GM19468 (cell line): ENCODE measurements around the gene MED14.
A peak's percentile ranks its signal among the peaks of the same experiment; 100 is the strongest.
"Not testable (repeated sequence)": the region's sequence is repeated elsewhere in the genome, so short reads cannot be mapped to it uniquely, and the experiment has no call there.

ENCODE experiments used
- ATAC-seq: cut with Tn5 transposase; IDR thresholded peaks from one replicate; pipeline ENCODE4 v1.9.1; 2021; ENCODE audit warnings: mild to moderate bottlenecking, moderate library complexity, moderate number of reproducible peaks; ENCODE audit not compliant: unreplicated experiment; ENCODE audit errors: extremely low read depth

MED14 gene

DNA sequence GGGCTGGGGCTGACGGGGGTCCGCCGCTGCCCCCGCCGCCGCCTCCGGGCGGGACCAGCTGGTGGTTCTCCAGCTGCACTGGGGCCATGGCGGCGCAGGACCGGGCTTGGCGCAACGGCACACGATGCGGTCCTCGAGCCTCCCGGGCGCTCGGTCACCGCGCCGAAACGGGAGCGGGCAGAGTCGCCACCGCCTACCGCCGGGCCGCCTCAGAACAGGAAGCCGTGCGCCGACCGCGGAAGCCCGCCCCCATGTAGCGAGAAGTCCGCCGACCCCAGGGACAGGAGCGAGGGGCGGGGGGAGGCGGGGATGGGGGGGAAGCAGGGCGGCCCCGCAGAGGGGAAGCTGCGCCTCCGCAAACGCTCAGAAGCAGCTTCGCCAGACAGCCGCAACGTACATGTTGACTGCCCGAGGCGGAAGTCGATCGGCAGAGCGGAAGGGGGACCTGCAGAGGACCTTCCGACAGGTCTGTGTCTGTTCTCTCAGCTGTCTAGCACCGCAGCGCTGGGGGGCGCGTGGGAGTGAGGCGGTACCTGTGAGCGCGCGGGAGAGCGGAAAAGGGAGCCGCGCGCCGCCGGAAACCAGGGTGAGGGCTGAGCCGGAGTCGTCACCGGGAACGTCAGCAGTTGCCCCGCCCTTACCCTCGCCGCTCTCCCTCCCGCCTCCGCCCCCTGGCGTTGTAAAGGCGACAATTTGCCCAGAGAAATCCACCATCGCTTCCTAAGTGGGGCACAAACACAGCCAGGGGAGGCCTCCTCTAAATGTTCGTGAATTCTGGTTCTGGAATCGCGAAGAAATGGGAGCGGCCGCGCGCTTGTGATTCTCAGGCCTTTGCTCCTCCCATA, at the start of gene MED14:
Gene MED14, minus strand, starts transcription at position 218 of the 845 bp plus-strand sequence. Its CDS starts 130 bp downstream, at position 88.
- ATAC-seq = peak; percentile 75

- ATAC-seq = no peak
These were observed 49.3 kb upstream of the MED14 start for GRCh38 chrX:40784516-40785151.

DNA sequence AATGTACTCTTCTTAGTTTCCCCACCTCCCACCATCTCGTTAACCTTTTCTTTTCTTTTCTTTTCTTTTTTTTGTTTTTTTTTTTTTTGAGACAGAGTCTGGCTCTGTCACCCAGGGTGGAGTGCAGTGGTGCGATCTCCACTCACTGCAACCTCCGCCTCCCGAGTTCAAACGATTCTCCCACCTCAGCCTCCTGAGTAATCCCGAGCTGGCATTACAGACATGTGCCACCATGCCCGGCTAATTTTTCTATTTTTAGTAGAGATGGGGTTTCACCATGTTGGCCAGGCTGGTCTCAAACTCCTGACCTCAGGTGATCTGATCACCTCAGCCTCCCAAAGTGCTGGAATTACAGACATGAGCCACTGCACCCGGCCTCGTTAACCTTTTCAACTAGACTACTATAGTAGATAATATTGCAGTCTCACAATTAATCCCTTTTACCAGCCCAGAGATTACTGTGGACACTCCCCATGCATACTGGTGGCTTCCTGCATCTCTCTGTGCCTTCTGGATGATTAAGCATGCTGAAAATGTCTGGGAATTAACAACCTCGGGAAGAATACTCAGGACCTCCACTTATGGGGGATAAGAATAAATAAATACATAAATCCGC, 47.4 kb upstream of the MED14 start:
- not testable (repeated sequence) for ATAC-seq

DNA sequence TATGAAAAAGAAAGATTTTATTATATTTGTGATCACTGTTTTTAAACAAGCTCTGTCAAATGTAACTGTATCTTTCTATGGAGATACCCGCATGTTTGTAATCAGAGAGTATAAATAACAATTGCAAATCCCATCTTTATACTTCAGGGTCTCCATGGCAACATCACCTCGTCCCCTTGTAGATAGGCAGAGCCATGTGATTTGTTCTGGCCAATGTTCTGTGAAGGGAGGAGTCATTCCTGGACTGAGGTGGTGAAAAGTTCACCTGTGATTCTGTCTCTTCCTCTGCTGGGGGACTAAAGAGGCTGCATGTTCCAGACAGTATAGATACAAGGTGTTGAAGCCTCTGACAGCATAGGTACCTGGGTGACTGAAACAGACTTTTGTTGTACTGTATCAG, 45.6 kb upstream of the MED14 start:
- no peak for ATAC-seq

GRCh38 chrX:40780082-40780481, 44.7 kb upstream of the MED14 start:
- no peak for ATAC-seq

GRCh38 chrX:40778861-40779575, 43.7 kb upstream of the MED14 start:
- no peak for ATAC-seq

GRCh38 chrX:40773809-40774208, 38.5 kb upstream of the MED14 start:
- no peak for ATAC-seq

DNA sequence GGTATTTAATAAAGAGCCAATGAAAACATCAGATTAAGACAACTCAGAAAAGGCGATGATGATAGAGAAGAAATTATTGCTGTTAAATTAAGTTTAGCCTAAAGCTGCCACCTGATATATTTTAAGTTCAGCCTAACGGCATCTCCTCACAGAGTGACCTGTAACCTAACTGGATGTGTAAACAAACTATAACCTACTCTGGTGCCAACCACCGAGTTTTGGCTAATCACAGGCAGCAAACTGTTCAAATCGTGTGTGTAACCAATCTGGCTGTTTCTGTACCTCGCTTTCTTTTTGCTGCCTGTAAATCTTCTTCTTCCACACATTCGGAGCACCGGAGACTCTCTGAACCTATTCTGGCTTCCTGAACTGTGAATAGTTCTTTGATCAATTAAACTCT, 37.8 kb upstream of the MED14 start:
- ATAC-seq = no peak

DNA sequence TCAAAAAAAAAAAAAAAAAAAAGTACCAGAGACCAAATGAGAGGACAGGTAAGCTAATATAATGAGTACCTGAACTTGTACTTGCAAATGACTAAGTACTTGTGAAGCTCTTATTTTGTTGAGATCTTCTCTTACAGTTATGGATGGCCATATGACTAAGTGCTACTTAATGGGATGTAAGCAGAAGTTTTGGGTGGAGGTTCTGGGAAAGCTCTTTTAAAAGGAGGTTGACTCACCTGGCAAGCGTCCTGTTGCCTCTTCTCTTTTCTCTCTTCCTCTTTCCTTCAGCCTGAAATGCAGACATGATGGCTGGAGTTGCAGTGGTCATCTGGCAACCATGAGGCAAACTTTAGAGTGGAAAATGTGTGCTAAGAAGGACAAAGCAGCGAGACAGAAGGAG, 36.9 kb upstream of the MED14 start:
- ATAC-seq = no peak

DNA sequence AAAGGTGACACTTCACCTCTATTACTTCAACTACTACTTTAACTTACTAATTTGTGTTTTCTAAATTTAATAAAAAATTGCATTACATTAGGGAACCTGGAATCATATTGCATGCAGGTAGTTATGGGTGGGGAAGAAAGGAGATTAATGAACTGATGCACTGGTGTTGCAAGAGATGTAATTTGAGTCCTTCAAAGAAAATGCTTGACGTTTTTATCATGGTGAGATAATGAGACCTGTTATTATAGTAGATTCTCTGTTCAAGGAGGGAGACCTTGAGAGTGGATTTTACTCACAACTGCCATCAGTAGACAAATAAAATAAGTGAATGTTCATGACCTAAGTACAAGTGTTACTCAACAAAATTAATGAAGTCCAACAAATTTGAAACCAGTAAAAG, 26.4 kb upstream of the MED14 start:
- no peak for ATAC-seq

DNA sequence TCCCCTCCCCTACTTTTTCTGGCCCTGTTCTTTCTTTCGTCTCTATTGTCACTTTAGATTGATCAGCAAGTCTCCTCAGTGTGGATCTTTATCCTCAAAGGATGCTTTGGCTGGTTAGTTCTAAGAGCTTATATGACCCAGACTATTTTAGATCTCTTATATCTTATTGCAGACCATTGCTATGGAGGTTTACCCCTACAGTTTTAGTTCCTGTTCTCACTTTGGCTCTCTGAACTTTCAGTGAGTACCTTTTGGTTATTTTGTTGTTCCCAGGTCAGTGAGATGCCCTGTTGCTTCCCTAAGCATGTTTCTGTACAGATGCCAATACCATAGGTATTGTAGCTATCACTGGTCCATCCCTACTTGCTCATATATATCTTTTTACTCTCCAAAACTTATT, 24.0 kb upstream of the MED14 start:
- ATAC-seq = no peak

- ATAC-seq = no peak
These were observed 21.7 kb upstream of the MED14 start for GRCh38 chrX:40757058-40757457.

GRCh38 chrX:40755291-40756249, 20.2 kb upstream of the MED14 start:
- no peak for ATAC-seq

DNA sequence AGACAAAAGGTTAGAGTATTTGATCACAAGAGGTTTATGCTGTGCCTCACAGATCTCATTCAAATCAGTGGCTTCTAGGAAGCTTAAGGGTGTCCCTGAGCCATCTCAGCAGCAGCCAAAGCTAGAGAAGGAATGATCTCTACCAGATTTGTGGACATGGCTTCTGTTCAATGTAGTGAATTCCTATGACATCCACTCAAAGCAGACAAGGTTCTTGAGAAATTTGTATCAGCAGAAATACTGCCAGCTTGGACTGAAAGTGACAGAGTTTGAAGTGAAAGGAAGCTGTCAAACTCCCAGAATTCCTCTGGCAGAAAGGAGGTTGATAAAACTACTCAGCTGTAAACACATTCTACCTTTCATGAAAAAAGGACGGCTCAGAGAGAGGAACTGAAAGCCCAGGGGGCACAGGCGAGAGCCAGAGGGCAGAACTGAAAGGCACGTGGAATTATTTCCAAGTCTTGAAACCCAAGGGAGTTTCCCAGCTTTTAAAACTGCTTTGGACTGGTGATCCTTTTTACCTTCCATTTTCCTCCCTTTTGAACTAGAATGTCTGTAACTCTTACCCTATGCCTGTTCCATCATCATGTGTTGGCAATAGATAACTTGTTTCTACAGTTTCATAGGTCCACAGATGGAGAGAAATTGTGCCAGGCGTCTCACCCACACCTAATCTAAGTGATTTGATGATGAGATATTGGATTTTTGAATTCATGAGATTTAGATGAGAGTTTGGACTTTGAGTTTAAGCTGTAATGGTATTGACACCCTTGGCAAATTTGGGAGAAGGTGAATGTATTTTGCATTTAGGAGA, 14.5 kb upstream of the MED14 start:
- no peak for ATAC-seq

GRCh38 chrX:40748977-40749376, 13.6 kb upstream of the MED14 start:
- no peak for ATAC-seq

- ATAC-seq = no peak
These were observed 11.2 kb upstream of the MED14 start for GRCh38 chrX:40746521-40746920.

DNA sequence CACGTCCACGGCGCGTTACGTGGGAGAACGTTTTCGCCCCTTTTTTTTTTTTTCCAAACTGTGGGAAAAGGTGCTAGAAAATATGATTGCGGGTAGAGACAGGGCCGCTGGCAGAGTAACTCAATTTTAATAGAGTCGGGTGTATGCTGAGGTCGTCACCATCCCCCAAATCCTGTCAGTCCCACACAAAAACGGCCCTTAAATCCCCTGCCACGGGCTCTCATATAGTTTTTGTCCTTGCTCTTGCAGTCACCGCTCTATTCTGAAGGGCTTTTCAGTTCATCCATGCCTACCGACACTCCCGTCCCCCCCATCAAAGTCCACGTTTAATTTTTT, 796 bp upstream of the MED14 start:
- no peak for ATAC-seq

- ATAC-seq = no peak
These were observed 394 bp downstream of the MED14 start for GRCh38 chrX:40734971-40735324.

GRCh38 chrX:40733706-40734105, 1.6 kb downstream of the MED14 start:
- no peak for ATAC-seq
